GM12864 (cell line): Measurements from ENCODE around the gene RBM26.

Experiments used
- DNase-seq: peaks from one replicate; pipeline ENCODE4 v3.0.0-alpha.2; 2011; ENCODE audit warnings: low read depth
- H3K4me3 ChIP-seq: 2 replicates; pipeline ENCODE4 v1.5.1; 2011; ENCODE audit warnings: mild to moderate bottlenecking, low read depth, low read length, control low read depth
- TF ChIP-seq, protein P1 (sequence below): IDR thresholded peaks from 2 replicates; pipeline ENCODE4 v1.5.1; 2011; ENCODE audit warnings: low read depth, mild to moderate bottlenecking, moderate library complexity, low read length, control low read depth, inconsistent platforms; ENCODE audit errors: missing control alignments

Gene RBM26

GRCh38 chr13:79392882-79393563 lies 13.0 kb downstream of the RBM26 start:
- DNase-seq, result no peak
- no peak overlapping the region for H3K4me3 ChIP-seq
- TF ChIP-seq, protein P1, sequence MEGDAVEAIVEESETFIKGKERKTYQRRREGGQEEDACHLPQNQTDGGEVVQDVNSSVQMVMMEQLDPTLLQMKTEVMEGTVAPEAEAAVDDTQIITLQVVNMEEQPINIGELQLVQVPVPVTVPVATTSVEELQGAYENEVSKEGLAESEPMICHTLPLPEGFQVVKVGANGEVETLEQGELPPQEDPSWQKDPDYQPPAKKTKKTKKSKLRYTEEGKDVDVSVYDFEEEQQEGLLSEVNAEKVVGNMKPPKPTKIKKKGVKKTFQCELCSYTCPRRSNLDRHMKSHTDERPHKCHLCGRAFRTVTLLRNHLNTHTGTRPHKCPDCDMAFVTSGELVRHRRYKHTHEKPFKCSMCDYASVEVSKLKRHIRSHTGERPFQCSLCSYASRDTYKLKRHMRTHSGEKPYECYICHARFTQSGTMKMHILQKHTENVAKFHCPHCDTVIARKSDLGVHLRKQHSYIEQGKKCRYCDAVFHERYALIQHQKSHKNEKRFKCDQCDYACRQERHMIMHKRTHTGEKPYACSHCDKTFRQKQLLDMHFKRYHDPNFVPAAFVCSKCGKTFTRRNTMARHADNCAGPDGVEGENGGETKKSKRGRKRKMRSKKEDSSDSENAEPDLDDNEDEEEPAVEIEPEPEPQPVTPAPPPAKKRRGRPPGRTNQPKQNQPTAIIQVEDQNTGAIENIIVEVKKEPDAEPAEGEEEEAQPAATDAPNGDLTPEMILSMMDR, result no peak

DNA sequence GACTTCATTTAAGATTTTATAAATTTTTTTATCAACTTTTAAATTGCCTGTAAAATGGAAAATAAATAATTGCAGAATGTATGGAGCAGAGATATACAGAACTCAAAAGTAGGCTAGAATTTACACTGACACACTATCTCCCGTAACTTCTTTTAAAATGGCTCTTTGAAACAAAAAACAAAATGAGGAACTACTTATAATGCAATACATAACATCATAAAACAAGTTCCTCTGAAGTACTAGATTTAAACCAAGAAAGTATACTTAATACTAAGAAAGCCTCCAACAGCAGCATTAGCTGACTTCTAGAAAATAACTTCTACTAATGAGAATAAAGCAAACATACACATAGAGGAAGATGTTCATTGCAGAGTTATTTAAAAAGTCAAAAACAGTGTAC lies 17.0 kb downstream of the RBM26 start:
- TF ChIP-seq, protein P1, result no peak
- H3K4me3 ChIP-seq, result no peak overlapping the region
- no peak for DNase-seq

GRCh38 chr13:79387853-79388252 lies 18.2 kb downstream of the RBM26 start:
- DNase-seq, result no peak
- TF ChIP-seq, protein P1, result no peak
- H3K4me3 ChIP-seq, result no peak overlapping the region

GRCh38 chr13:79386125-79386826 lies 19.8 kb downstream of the RBM26 start:
- H3K4me3 ChIP-seq, result no peak overlapping the region
- TF ChIP-seq, protein P1, result no peak
- DNase-seq, result no peak

- TF ChIP-seq, protein P1, result no peak
- no peak overlapping the region for H3K4me3 ChIP-seq
- DNase-seq, result peak; percentile 79
Measured at GRCh38 chr13:79385694-79386093, 20.4 kb downstream of the RBM26 start.

- no peak overlapping the region for H3K4me3 ChIP-seq
- TF ChIP-seq, protein P1, result no peak
- no peak for DNase-seq
Measured at GRCh38 chr13:79384022-79384610, 21.9 kb downstream of the RBM26 start.
